IMR-90 (cell line): ENCODE results near the gene ZNF426. TPM values are rescaled to one million over a fixed set of nuclear protein-coding genes. Genes with fewer than 3 reads are reported as not detected.

ENCODE experiments used
- ATAC-seq: fragments of 200-7000 bp; cut with Tn5 transposase; 2 replicates; pipeline ENCODE4 v1.9.1; 2020; ENCODE audit warnings: low read depth, mild to moderate bottlenecking, moderate library complexity
- BruUV-seq: library from RNA; stranded (reverse); fragments of 400-500 nt; replicated peaks from 2 replicates; lab custom pipeline; 2021; lab: Mats Ljungman, UMichigan
- CTCF ChIA-PET: fragments of 300-600 bp; formaldehyde crosslinking; extraction: SDS; loops from one replicate; lab custom pipeline; 2021; ENCODE audit warnings: antibody characterized with exemption; lab: Yijun Ruan, JAX
- POLR2A ChIA-PET: fragments of 300-600 bp; sonication (Branson Sonifier 250); formaldehyde crosslinking; loops from one replicate; lab custom pipeline; 2022; ENCODE audit warnings: antibody characterized with exemption; ENCODE audit not compliant: unreplicated experiment; lab: Charles Lee
- DNase-seq: peaks from one replicate; pipeline ENCODE4 v3.0.0; 2013
- H2AFZ ChIP-seq: replicated peaks from 2 replicates; pipeline ENCODE3; 2013; ENCODE audit warnings: low read length, mild to moderate bottlenecking; ENCODE audit not compliant: poor library complexity
- H2AK5ac ChIP-seq: 2 replicates; pipeline ENCODE4 v1.6.1; 2013; ENCODE audit warnings: low read depth, low read length, inconsistent platforms
- H2AK9ac ChIP-seq: replicated peaks from 2 replicates; pipeline ENCODE3; 2013; ENCODE audit warnings: mild to moderate bottlenecking, low read depth, low read length, moderate library complexity; ENCODE audit not compliant: poor library complexity
- H2BK120ac ChIP-seq: 2 replicates; pipeline ENCODE4 v1.6.1; 2013; ENCODE audit warnings: low read depth, low read length, inconsistent platforms
- H2BK15ac ChIP-seq: 3 replicates; pipeline ENCODE4 v1.6.1; 2013; ENCODE audit warnings: low read depth, low read length, inconsistent platforms
- H2BK20ac ChIP-seq: 2 replicates; pipeline ENCODE4 v1.6.1; 2013; ENCODE audit warnings: low read depth, mild to moderate bottlenecking, inconsistent platforms, low read length, moderate library complexity
- H2BK5ac ChIP-seq: 2 replicates; pipeline ENCODE4 v1.6.1; 2013; ENCODE audit warnings: mild to moderate bottlenecking, low read depth, low read length, inconsistent platforms; ENCODE audit not compliant: poor library complexity, severe bottlenecking
- H3K14ac ChIP-seq: replicated peaks from 2 replicates; pipeline ENCODE4 v1.6.1; 2013; ENCODE audit warnings: low read depth, low read length, inconsistent platforms
- H3K18ac ChIP-seq: 2 replicates; pipeline ENCODE4 v1.6.1; 2013; ENCODE audit warnings: low read depth, low read length, control low read depth
- H3K23ac ChIP-seq: 2 replicates; pipeline ENCODE4 v1.6.1; 2013; ENCODE audit warnings: low read depth, low read length, inconsistent platforms
- H3K27ac ChIP-seq: 2 replicates; pipeline ENCODE4 v1.5.1; 2013; ENCODE audit warnings: mild to moderate bottlenecking, control low read depth, low read length; ENCODE audit not compliant: insufficient read depth
- H3K27me3 ChIP-seq: 2 replicates; pipeline ENCODE4 v1.6.1; 2013; ENCODE audit warnings: low read length; ENCODE audit not compliant: control insufficient read depth, insufficient read depth
- H3K36me3 ChIP-seq: 2 replicates; pipeline ENCODE4 v1.6.1; 2013; ENCODE audit warnings: low read length, mixed read lengths; ENCODE audit not compliant: control insufficient read depth, insufficient read depth
- H3K4ac ChIP-seq: 2 replicates; pipeline ENCODE4 v1.6.1; 2013; ENCODE audit warnings: low read depth, low read length, inconsistent platforms
- H3K4me1 ChIP-seq: 2 replicates; pipeline ENCODE4 v1.6.1; 2013; ENCODE audit warnings: low read length, mixed read lengths; ENCODE audit not compliant: control insufficient read depth, insufficient read depth
- H3K4me2 ChIP-seq: 2 replicates; pipeline ENCODE4 v1.6.1; 2013; ENCODE audit warnings: low read depth, mild to moderate bottlenecking, control low read depth, low read length, moderate library complexity
- H3K4me3 ChIP-seq: 2 replicates; pipeline ENCODE4 v1.5.1; 2013; ENCODE audit warnings: low read depth, mild to moderate bottlenecking, control low read depth, low read length, moderate library complexity; ENCODE audit not compliant: insufficient read depth
- H3K56ac ChIP-seq: 2 replicates; pipeline ENCODE4 v1.6.1; 2013; ENCODE audit warnings: low read length, inconsistent platforms; ENCODE audit not compliant: insufficient read depth; ENCODE audit errors: extremely low read depth
- H3K79me1 ChIP-seq, 2 experiments: 2 replicates each; pipeline ENCODE4 v1.6.1; 2013; ENCODE audit warnings: low read length in 2 of 2, inconsistent platforms in 1 of 2, low read depth in 1 of 2
- H3K9ac ChIP-seq: 2 replicates; pipeline ENCODE4 v1.6.1; 2013; ENCODE audit warnings: low read depth, low read length, control low read depth
- H3K9me1 ChIP-seq: 2 replicates; pipeline ENCODE4 v1.6.1; 2013; ENCODE audit warnings: low read length, inconsistent platforms; ENCODE audit not compliant: insufficient read depth
- H3K9me3 ChIP-seq: 2 replicates; pipeline ENCODE4 v1.6.1; 2013; ENCODE audit warnings: low read length; ENCODE audit not compliant: control insufficient read depth, insufficient read depth
- H4K20me1 ChIP-seq: 2 replicates; pipeline ENCODE4 v1.6.1; 2013; ENCODE audit warnings: low read length, inconsistent platforms; ENCODE audit not compliant: insufficient read depth
- H4K5ac ChIP-seq: 2 replicates; pipeline ENCODE4 v1.6.1; 2013; ENCODE audit warnings: mild to moderate bottlenecking, low read depth, low read length, control low read depth
- H4K8ac ChIP-seq, 2 experiments: 2 replicates each; pipeline ENCODE4 v1.6.1; 2013; ENCODE audit warnings: low read depth in 2 of 2, low read length in 2 of 2, control low read depth in 1 of 2, inconsistent platforms in 1 of 2
- H4K91ac ChIP-seq: 2 replicates; pipeline ENCODE4 v1.6.1; 2013; ENCODE audit warnings: low read depth, low read length, inconsistent platforms; ENCODE audit not compliant: insufficient read depth
- CHD1 ChIP-seq: IDR thresholded peaks from 2 replicates; pipeline ENCODE4 v1.6.1; 2012; ENCODE audit warnings: low read depth, low read length, improper control_type of control experiment
- NFE2L2 ChIP-seq: fragments of 150-350 bp; IDR thresholded peaks from 2 replicates; pipeline ENCODE4 v1.6.1; 2016; ENCODE audit warnings: low read depth, mild to moderate bottlenecking, low read length
- POLR2A ChIP-seq: IDR thresholded peaks from 2 replicates; pipeline ENCODE4 v1.6.1; 2012; ENCODE audit warnings: mild to moderate bottlenecking, low read depth, low read length
- RFX5 ChIP-seq: IDR thresholded peaks from 2 replicates; pipeline ENCODE4 v1.8.0; 2012; ENCODE audit warnings: low read depth, mild to moderate bottlenecking, low read length, moderate library complexity
- whole genome bisulfite sequencing, 2 experiments: methylation state at CpG; one replicate each; pipeline versions ENCODE4 v1.1.5 to v1.1.7; 2013; ENCODE audit warnings: missing lambda C conversion rate in 2 of 2; ENCODE audit not compliant: insufficient read length in 1 of 2; ENCODE audit errors: extremely low coverage in 2 of 2; 5-methylcytosine and 5-hydroxymethylcytosine counted together
- dilution Hi-C: fragments of 300-500 bp; cut with HindIII; formaldehyde crosslinking; loops from one replicate; pipeline ENCODE4 v1.14.3; 2018; ENCODE audit warnings: low sequenced_read_pairs; ENCODE audit not compliant: unreplicated experiment
- in situ Hi-C: fragments of 300-500 bp; cut with MboI; formaldehyde crosslinking; loops from 3 replicates; pipeline ENCODE4 v1.14.3; 2019; ENCODE audit warnings: low sequenced_read_pairs, inconsistent platforms, mixed read lengths
- intact Hi-C: fragments of 100-400 bp; cut with micrococcal nuclease; formaldehyde crosslinking; loops from 2 replicates; pipeline ENCODE4 v1.10.0; 2022
- polyA plus RNA-seq, 3 experiments: library from polyadenylated mRNA; depleted of rRNA; stranded (reverse); fragments of >200 nt; gene quantifications; 2 replicates each; pipeline ENCODE4 v1.2.3, GENCODE V29; 2012; ENCODE audit warnings: low replicate concordance in 1 of 3
- total RNA-seq: library from RNA; depleted of rRNA; stranded (reverse); fragments of >200 nt; gene quantifications from 2 replicates; pipeline ENCODE4 v1.2.3, GENCODE V29; 2012

ZNF426 gene
- total and polyA plus RNA-seq, 2 of the 4 experiments (the other 2 are of a cell fraction), result 4.4 to 30.1 TPM

DNA sequence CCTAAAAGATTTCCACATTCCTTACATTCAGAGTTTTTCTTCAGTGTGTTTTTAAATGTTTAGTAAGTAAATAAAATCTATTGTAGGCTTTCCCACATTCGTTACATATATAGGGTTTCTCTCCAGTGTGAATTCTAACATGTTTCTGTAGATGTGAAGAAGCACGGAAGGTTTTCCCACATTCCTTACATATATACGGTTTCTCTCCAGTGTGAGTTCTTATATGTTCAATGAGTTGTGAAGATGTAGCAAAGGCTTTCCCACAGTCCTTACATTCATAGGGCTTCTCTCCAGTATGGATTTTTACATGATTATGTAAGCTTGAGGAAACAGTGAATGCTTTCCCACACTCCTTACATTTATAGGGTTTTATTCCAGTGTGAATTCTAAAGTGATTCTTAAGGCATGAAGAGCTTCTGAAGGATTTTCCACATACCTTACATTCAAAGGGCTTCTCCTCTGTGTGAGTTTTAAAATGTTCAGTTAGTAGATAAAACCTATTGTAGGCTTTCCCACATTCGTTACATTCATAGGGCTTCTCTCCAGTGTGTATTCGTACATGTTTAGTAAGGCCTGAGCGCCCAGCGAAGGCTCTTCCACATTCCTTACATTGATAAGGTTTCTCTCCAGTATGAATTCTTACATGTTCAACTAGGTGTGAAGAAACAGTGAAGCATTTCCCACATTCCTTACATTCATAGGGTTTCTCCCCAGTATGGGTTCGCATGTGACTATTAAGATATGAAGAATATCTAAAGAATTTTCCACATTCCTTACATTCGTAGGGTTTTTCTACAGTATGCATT lies 27.7 kb upstream of the ZNF426 start (continued):
- no peak for TF ChIP-seq CHD1

DNA sequence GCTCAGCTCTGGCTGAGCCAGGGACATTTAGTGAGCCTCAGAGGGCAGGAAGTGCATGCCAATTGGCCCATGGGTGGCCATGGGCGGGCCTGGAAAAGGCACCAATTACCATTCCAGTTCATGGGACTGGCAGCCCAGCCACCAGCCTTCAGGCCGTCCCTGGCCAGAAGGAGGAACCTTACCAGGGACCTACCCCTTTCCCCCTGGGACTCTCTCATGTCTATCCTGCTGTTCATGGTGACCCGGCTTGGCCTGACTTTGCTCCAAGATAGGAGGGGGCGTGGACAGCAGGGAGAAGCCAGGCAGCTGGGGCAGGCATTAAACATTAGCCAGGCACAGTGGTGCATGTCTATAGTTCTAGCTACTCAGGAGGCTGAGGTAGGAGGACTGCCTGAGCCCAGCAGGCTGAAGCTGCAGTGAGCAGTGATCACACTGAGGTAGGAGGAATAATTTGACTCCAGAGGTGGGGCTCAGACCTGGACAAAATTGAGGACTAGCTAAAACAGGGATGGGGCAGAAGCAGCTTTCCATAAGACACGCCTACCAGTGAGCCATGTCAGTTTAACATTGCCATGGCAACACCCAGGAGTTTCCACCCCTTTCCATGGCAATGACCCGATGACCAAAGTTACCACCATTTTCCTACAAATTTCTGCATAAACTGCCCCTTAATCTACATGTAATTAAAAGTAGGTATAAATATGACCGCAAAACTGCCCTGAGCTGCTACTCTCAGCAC lies 14.3 kb upstream of the ZNF426 start:
- CTCF ChIA-PET, result no interaction called here
- WGBS, 2 experiments, result no CpG with 5 or more reads among the region's 7 CpGs

More for the DNA sequence above, 14.3 kb upstream of the ZNF426 start:
- no peak overlapping the region for H3K4me2 ChIP-seq
- H4K20me1 ChIP-seq, result no peaks in the 10 kb centered on the region
- H3K9me1 ChIP-seq, result no peaks in the 10 kb centered on the region
- TF ChIP-seq CHD1 (no peak), POLR2A (no peak), NFE2L2 (no peak), RFX5 (no peak)
- no peak overlapping the region for H2AK5ac ChIP-seq
- no peak overlapping the region for H4K5ac ChIP-seq
- H3K14ac ChIP-seq, result no peak overlapping the region
- no peaks in the 10 kb centered on the region for H3K4me1 ChIP-seq
- H3K4me3 ChIP-seq, result no peak overlapping the region
- no peak overlapping the region for H4K91ac ChIP-seq
- H2BK5ac ChIP-seq, result no peak overlapping the region
- no peak overlapping the region for H3K4ac ChIP-seq
- H2AFZ ChIP-seq, result no peak overlapping the region
- H3K56ac ChIP-seq, result no peak overlapping the region
- in situ Hi-C loops, result no loop called here
- no peak overlapping the region for H3K23ac ChIP-seq
- peak overlapping the region; percentile 37 for H2AK9ac ChIP-seq
- no peak overlapping the region for H3K9ac ChIP-seq
- POLR2A ChIA-PET, result interaction anchor here (0.6 kb wide), 1 partner anchor 60 kb away, joined by 4 read pairs; no protein-coding TSS in a partner anchor
- H3K36me3 ChIP-seq, result no peaks in the 10 kb centered on the region
- ATAC-seq (no peak), DNase-seq (no peak)
- dilution Hi-C loops, result no loop called here
- no TSS peak for BruUV-seq
- H3K18ac ChIP-seq, result no peak overlapping the region
- intact Hi-C loops, result no loop called here
- no peaks in the 10 kb centered on the region for H3K79me1 ChIP-seq
- H2BK120ac ChIP-seq, result no peak overlapping the region
- peaks cover 18% of the 10 kb centered on the region for H3K9me3 ChIP-seq
- H3K27me3 ChIP-seq, result no peaks in the 10 kb centered on the region
- no peak overlapping the region for H3K27ac ChIP-seq
- no peak overlapping the region for H2BK20ac ChIP-seq
- H2BK15ac ChIP-seq, result no peak overlapping the region
- no peak overlapping the region for H4K8ac ChIP-seq
